Activated naive CD4-positive, alpha-beta T cell treated with anti-CD3 and anti-CD28 coated beads for 36 hours (primary cell): ENCODE results near the gene SPHK2. TPM values are rescaled to one million over a fixed set of nuclear protein-coding genes. Genes with fewer than 3 reads are reported as not detected.

Source experiments
- CTCF ChIA-PET: fragments of 350-600 bp; sonication (Branson Sonifier 250); formaldehyde crosslinking; loops from one replicate; lab custom pipeline; 2021; ENCODE audit warnings: antibody characterized with exemption; lab: Charles Lee
- DNase-seq: peaks from one replicate; pipeline ENCODE4 v3.0.0-alpha.2; 2020
- H3K27ac Mint-ChIP-seq: one replicate; pipeline ENCODE4 v1.8.0; 2021; ENCODE audit warnings: mild to moderate bottlenecking, mixed read lengths
- H3K27me3 Mint-ChIP-seq: one replicate; pipeline ENCODE4 v1.8.0; 2021; ENCODE audit warnings: low read depth, mixed read lengths
- H3K36me3 Mint-ChIP-seq: one replicate; pipeline ENCODE4 v1.8.0; 2021; ENCODE audit warnings: low read depth, mixed read lengths
- H3K4me1 Mint-ChIP-seq: one replicate; pipeline ENCODE4 v1.8.0; 2021; ENCODE audit warnings: low read depth, mixed read lengths
- H3K4me3 Mint-ChIP-seq: one replicate; pipeline ENCODE4 v1.8.0; 2021; ENCODE audit warnings: mild to moderate bottlenecking, moderate library complexity, mixed read lengths
- H3K9me3 Mint-ChIP-seq: one replicate; pipeline ENCODE4 v1.8.0; 2021; ENCODE audit warnings: mixed read lengths
- intact Hi-C: fragments of 100-400 bp; cut with micrococcal nuclease; formaldehyde crosslinking; loops from one replicate; pipeline ENCODE4 v1.15.1; 2023
- total RNA-seq, 2 experiments: library from RNA; stranded (reverse); gene quantifications; one replicate each; pipeline ENCODE4 v1.2.3, GENCODE V29; 2021

SPHK2 gene
- total RNA-seq, 2 experiments from 2014 or later = 20.1 to 20.6 TPM

GRCh38 chr19:48591021-48591420 lies 28.3 kb upstream of the SPHK2 start:
- H3K9me3 Mint-ChIP-seq = no peaks in the 10 kb centered on the region
- CTCF ChIA-PET = interaction anchor here (4.2 kb wide), 1 partner anchor 101 kb away, joined by 25 read pairs; no protein-coding TSS in a partner anchor
- no peaks in the 10 kb centered on the region for H3K36me3 Mint-ChIP-seq
- no peak for DNase-seq
- intact Hi-C loops = no loop called here
- no peak overlapping the region for H3K4me3 Mint-ChIP-seq
- H3K27me3 Mint-ChIP-seq = no peaks in the 10 kb centered on the region
- H3K4me1 Mint-ChIP-seq = peaks cover 8% of the 10 kb centered on the region
- no peak overlapping the region for H3K27ac Mint-ChIP-seq

- DNase-seq = no peak
- CTCF ChIA-PET = interaction anchor here (0.6 to 1.5 kb wide), 5 partner anchors 11 to 204 kb away, joined by 3 to 6 read pairs (median 5); partner anchors contain the start of gene KDELR1
- no peak overlapping the region for H3K4me3 Mint-ChIP-seq
- H3K9me3 Mint-ChIP-seq = no peaks in the 10 kb centered on the region
- no peaks in the 10 kb centered on the region for H3K4me1 Mint-ChIP-seq
- peak overlapping the region; percentile 60 for H3K27ac Mint-ChIP-seq
- intact Hi-C loops = no loop called here
- H3K27me3 Mint-ChIP-seq = no peaks in the 10 kb centered on the region
- no peaks in the 10 kb centered on the region for H3K36me3 Mint-ChIP-seq
These were observed 24.1 kb upstream of the SPHK2 start for GRCh38 chr19:48595171-48595570.

GRCh38 chr19:48595833-48596232 lies 23.5 kb upstream of the SPHK2 start:
- H3K36me3 Mint-ChIP-seq = no peaks in the 10 kb centered on the region
- CTCF ChIA-PET = interaction anchor here (0.7 to 1.2 kb wide), 2 partner anchors 12 to 13 kb away, joined by 3 to 6 read pairs; no protein-coding TSS in a partner anchor
- H3K4me1 Mint-ChIP-seq = no peaks in the 10 kb centered on the region
- intact Hi-C loops = no loop called here
- peak overlapping the region; percentile 24 for H3K4me3 Mint-ChIP-seq
- H3K9me3 Mint-ChIP-seq = no peaks in the 10 kb centered on the region
- no peak for DNase-seq
- no peak overlapping the region for H3K27ac Mint-ChIP-seq
- no peaks in the 10 kb centered on the region for H3K27me3 Mint-ChIP-seq

DNA sequence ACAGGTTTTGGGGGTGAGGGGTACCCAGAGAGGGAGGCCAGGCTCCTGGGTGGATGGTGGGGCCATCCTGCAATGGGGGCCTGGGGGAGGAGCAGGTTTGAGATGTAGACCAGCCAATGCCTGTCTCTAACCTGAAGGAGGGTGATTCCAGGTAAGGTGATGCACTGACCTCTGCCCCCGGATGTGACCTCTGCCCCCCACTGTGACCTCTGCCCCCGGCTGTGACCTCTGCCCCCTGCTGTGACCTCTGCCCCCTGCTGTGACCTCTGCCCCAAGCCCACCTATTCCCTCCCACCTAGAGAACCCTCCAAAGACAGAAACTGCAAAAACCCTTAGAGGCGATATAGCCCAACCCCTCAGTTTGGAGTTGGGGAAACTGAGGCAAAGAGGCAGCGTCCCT lies 23.1 kb upstream of the SPHK2 start:
- CTCF ChIA-PET = interaction anchor here (1.2 kb wide), 1 partner anchor 12 kb away, joined by 6 read pairs; no protein-coding TSS in a partner anchor
- Mint-ChIP-seq H3K36me3 (no peaks in the 10 kb centered on the region), H3K4me1 (no peaks in the 10 kb centered on the region), H3K27me3 (no peaks in the 10 kb centered on the region), H3K27ac (no peak overlapping the region), H3K4me3 (peak overlapping the region; percentile 24), H3K9me3 (no peaks in the 10 kb centered on the region)
- intact Hi-C loops = no loop called here
- DNase-seq = no peak

- Mint-ChIP-seq H3K27ac (peak overlapping the region; percentile 84), H3K36me3 (no peaks in the 10 kb centered on the region), H3K4me3 (peak overlapping the region; percentile 65), H3K4me1 (no peaks in the 10 kb centered on the region), H3K27me3 (no peaks in the 10 kb centered on the region), H3K9me3 (no peaks in the 10 kb centered on the region)
- CTCF ChIA-PET = interaction anchor here (0.6 to 0.7 kb wide), 2 partner anchors 106 to 333 kb away, joined by 4 to 5 read pairs; no protein-coding TSS in a partner anchor
- intact Hi-C loops = no loop called here
- peak; percentile 59 for DNase-seq
These were observed 22.4 kb upstream of the SPHK2 start for GRCh38 chr19:48596679-48597465.

GRCh38 chr19:48598996-48599700 lies 20.2 kb upstream of the SPHK2 start:
- no peaks in the 10 kb centered on the region for H3K27me3 Mint-ChIP-seq
- no peaks in the 10 kb centered on the region for H3K36me3 Mint-ChIP-seq
- no peak for DNase-seq
- CTCF ChIA-PET = no interaction called here
- H3K4me1 Mint-ChIP-seq = no peaks in the 10 kb centered on the region
- no peaks in the 10 kb centered on the region for H3K9me3 Mint-ChIP-seq
- no peak overlapping the region for H3K27ac Mint-ChIP-seq
- no peak overlapping the region for H3K4me3 Mint-ChIP-seq
- intact Hi-C loops = no loop called here

DNA sequence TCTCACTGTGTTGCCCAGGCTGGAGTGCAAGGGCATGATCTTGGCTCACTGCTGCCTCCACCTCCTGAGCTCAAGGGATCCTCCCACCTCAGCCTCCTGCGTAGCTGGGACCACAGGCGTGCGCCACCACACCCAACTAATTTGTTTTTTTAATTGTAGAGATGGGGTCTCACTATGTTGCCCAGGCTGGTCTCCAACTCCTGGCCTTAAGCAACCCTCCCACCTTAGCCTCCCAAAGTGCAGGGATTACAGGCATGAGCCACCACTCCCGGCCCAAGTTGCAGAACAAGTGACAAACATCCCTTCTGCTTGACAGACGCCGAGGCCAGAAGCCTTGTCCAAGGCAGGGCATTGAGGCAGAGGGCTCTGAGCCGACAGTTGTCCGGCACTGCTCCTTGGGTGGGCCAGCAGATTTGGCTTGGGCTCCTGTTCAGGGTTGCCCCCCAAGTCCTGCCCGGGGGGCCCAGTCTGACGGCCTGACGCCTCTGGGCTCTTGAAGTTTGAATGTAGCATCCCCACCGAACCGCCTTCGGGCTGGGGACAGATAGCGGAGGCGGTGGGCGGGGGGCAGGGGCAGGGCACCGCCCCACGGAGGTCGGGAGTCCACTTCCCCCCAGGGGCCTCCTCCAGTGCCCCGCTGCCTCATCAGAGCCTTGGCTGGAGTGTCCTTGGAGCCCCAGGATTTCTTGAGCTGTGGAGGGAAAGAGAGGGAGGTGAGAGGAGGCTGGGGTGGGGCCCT lies 18.5 kb upstream of the SPHK2 start:
- CTCF ChIA-PET = interaction anchor here (1.9 kb wide), 1 partner anchor 11 kb away, joined by 6 read pairs; no protein-coding TSS in a partner anchor
- intact Hi-C loops = no loop called here
- H3K4me3 Mint-ChIP-seq = no peak overlapping the region

GRCh38 chr19:48603001-48603400 lies 16.3 kb upstream of the SPHK2 start:
- no peaks in the 10 kb centered on the region for H3K9me3 Mint-ChIP-seq
- DNase-seq = no peak
- intact Hi-C loops = no loop called here
- H3K27me3 Mint-ChIP-seq = no peaks in the 10 kb centered on the region
- no peaks in the 10 kb centered on the region for H3K36me3 Mint-ChIP-seq
- CTCF ChIA-PET = interaction anchor here (1.3 kb wide), 1 partner anchor 18 kb away, joined by 3 read pairs; no protein-coding TSS in a partner anchor
- no peaks in the 10 kb centered on the region for H3K4me1 Mint-ChIP-seq
- no peak overlapping the region for H3K27ac Mint-ChIP-seq
- H3K4me3 Mint-ChIP-seq = no peak overlapping the region

More for the DNA sequence above, 18.5 kb upstream of the SPHK2 start:
- Mint-ChIP-seq H3K27ac (no peak overlapping the region), H3K4me1 (no peaks in the 10 kb centered on the region), H3K36me3 (no peaks in the 10 kb centered on the region), H3K9me3 (no peaks in the 10 kb centered on the region), H3K27me3 (no peaks in the 10 kb centered on the region)
- no peak for DNase-seq

- CTCF ChIA-PET = no interaction called here
- Mint-ChIP-seq H3K4me1 (no peaks in the 10 kb centered on the region), H3K4me3 (no peak overlapping the region), H3K27ac (no peak overlapping the region), H3K9me3 (no peaks in the 10 kb centered on the region), H3K27me3 (no peaks in the 10 kb centered on the region), H3K36me3 (no peaks in the 10 kb centered on the region)
- intact Hi-C loops = no loop called here
- no peak for DNase-seq
These were observed 15.9 kb upstream of the SPHK2 start for GRCh38 chr19:48603449-48603848.

GRCh38 chr19:48603850-48604249 lies 15.5 kb upstream of the SPHK2 start:
- H3K4me3 Mint-ChIP-seq = no peak overlapping the region

GRCh38 chr19:48606463-48607358 lies 12.6 kb upstream of the SPHK2 start, which contains the start of gene SPACA4:
TSS of gene SPACA4 (plus strand) at chr19:48606742. CDS start at chr19:48606979, 237 bp downstream.
- intact Hi-C loops = no loop called here
- H3K36me3 Mint-ChIP-seq = no peaks in the 10 kb centered on the region
- peaks cover 2% of the 10 kb centered on the region for H3K4me1 Mint-ChIP-seq
- no peak within 1 kb of the TSS for H3K4me3 Mint-ChIP-seq
- CTCF ChIA-PET = interaction anchor here (0.6 to 5.4 kb wide), 5 partner anchors 20 to 236 kb away, joined by 3 to 24 read pairs (median 5); no protein-coding TSS in a partner anchor
- no peaks in the 10 kb centered on the region for H3K9me3 Mint-ChIP-seq
- no peak for DNase-seq
- no peaks in the 10 kb centered on the region for H3K27me3 Mint-ChIP-seq
- H3K27ac Mint-ChIP-seq = no peak within 1 kb of the TSS

More at GRCh38 chr19:48603850-48604249, 15.5 kb upstream of the SPHK2 start:
- H3K36me3 Mint-ChIP-seq = no peaks in the 10 kb centered on the region
- no peaks in the 10 kb centered on the region for H3K27me3 Mint-ChIP-seq
- H3K9me3 Mint-ChIP-seq = no peaks in the 10 kb centered on the region
- CTCF ChIA-PET = no interaction called here
- peaks cover 1% of the 10 kb centered on the region for H3K4me1 Mint-ChIP-seq
- intact Hi-C loops = no loop called here
- H3K27ac Mint-ChIP-seq = no peak overlapping the region
- no peak for DNase-seq
